HG03432 (cell line): Measurements from ENCODE around the gene CLEC11A.
"Not testable (repeated sequence)": the region's sequence is repeated elsewhere in the genome, so short reads cannot be mapped to it uniquely, and the experiment has no call there.

ENCODE experiments used
- ATAC-seq: cut with Tn5 transposase; IDR thresholded peaks from one replicate; pipeline ENCODE4 v1.9.1; 2021; ENCODE audit warnings: mild to moderate bottlenecking, moderate library complexity; ENCODE audit not compliant: unreplicated experiment

The CLEC11A gene

DNA sequence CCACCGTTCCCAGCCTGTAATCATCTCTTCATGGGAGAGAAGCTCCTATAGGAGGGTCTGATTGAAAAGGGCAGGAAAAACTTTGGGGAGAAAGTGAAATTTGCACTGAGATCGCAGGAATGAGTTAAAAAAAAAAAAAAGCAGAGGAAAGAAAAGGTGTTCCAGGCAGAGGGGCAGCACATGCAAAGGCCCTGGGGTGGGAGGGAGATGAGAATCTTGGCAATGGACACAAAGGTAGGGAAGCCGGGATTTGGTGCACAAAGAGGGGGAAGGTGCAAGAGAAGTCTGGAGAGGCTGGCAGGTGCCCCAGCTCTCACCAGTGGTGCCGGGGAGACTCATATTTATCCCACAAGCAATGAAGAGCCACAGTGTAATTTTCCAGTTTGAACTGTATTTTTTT lies 30.7 kb downstream of the CLEC11A start:
- ATAC-seq = no peak

DNA sequence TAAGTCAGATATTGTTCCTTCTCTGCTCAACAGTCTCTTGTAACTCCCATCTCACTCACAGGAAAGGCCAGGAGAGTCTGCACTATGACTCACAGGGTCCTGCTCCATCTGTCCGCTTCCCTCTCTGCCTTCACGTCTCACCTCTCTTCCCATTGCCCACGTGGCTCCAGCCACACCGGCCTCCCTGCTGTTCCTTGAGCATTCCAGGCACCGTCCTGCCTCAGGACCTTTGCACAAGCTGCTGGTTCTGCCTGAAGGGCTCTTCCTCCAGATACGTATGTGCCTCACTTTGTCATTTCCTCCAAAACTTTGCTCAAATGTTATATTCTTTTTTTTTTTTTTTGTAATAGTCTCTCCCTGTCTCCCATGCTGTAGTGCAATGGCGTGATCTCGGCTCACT lies 33.1 kb downstream of the CLEC11A start:
- ATAC-seq = not testable (repeated sequence)

DNA sequence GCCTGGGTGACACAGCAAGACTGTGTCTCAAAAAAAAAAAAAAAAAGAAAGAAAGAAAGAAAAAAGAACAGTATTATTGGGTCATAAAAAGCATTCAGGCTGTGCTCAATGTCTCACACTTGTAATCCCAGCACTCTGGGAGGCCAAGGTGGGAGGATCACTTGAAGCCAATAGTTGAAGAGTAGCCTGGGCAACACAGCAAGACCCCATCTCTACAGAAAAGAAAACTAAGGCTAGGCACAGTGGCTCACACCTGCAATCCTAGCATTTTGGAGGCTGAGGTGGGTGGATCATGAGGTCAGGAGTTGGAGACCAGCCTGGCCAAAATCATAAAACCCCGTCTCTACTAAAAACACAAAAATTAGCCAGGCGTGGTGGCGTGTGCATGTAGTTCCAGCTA lies 34.5 kb downstream of the CLEC11A start:
- ATAC-seq = not testable (repeated sequence)

DNA sequence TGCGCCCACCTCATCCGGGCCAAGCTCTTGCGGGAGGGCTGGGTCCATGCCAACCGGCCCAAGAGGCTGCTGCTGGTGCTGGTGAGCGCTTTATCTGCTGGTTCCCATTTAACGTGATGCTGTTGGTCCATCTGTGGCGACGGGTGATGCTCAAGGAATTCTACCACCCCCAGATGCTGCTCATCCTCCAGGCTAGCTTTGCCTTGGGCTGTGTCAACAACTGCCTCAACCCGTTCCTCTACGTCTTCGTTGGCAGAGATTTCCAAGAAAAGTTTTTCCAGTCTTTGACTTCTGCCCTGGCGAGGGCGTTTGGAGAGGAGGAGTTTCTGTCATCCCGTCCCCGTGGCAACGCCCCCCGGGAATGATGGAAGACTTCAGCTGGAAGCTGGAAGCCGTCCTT lies 35.9 kb downstream of the CLEC11A start:
- ATAC-seq = not testable (repeated sequence)

DNA sequence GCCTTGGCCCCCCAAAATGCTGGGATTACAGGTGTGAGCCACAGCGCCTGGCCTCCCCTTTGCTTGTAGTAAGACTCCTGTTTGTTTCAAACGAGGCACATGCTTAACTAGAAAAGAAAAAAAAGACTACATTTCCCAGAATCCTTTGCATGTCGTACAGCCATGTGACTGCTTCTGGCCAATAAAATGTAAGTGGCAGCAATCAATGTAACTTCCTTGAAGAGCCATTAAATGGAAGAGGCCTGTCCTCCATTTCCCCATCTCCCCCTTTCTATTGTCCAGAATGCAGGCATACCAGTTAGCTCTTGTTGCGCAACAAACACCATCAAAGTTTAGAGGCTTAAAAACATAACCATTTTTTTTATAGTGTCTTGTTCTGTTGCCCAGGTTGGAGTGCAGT lies 36.7 kb downstream of the CLEC11A start:
- no peak for ATAC-seq

DNA sequence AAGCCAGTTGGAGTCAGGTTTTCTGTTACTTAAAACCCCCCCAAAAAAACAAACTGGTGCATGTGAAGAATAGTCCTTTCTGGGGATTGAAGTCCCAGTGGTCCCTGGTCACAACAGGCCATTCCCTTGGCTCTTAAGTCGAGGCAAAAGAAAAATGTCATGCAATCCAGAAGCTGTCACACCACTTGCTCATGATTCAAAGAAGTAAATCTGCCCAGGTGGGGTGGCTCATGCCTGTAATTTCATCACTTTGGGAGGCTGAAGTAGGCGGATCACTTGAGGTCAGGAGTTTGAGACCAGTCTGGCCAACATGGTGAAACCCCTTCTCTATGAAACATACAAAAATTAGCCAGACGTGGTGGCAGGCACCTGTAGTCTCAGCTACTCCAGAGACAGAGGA lies 38.3 kb downstream of the CLEC11A start:
- not testable (repeated sequence) for ATAC-seq

DNA sequence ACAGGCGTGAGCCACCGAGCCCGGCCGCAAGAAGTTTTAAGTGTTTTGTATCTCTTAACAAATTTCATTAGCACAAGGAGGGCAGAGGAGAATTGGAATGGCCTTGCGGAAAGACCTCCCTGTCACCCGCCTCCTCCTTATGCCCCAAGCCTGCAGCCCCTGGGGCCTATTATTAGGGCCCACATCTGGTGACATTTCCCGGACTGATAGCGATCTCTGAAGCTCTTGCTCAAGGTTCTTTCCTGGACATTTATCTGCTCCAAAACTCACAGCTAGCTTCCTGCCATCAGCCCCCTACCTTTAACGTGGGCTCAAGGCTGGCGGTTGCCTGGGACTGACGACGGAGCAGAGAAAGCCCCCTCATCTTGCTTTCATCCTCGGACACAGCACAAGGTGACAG lies 40.4 kb downstream of the CLEC11A start:
- not testable (repeated sequence) for ATAC-seq

DNA sequence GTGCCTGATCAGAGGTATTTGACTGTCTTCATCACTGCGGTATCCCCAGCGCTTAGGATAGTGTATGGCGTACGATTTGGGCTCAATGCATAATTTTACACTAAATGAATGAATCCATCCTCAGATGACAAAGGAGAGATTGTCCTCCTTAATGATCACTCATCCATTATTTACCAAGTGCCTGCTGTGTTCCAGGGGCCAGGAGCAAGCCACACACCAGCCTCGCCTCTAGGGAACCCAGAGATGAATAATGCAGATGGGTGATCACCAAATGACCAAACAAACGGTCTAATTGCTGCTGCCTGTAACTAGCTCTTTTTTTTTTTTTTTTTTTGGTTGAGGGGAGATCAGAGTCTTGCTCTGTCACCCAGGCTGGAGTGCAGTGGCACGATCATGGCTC lies 41.2 kb downstream of the CLEC11A start:
- no peak for ATAC-seq

DNA sequence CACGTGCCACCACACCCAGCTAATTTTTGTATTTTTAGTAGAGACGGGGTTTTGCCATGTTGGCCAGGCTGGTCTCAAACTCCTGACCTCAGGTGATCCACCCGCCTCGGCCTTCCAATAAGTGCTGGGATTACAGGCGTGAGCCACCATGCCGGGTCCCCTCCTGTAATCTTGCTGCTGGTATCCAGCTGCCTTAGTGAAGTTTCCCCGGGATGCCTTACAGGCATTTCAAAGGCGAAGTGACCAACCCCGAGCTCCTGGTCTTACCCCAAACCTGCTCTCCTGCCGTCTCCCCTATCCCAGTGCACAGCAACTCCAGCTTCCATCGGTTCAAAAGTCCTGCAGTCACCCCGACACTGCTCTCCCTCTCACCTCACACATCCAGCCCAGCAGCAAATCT lies 43.6 kb downstream of the CLEC11A start:
- ATAC-seq = not testable (repeated sequence)

DNA sequence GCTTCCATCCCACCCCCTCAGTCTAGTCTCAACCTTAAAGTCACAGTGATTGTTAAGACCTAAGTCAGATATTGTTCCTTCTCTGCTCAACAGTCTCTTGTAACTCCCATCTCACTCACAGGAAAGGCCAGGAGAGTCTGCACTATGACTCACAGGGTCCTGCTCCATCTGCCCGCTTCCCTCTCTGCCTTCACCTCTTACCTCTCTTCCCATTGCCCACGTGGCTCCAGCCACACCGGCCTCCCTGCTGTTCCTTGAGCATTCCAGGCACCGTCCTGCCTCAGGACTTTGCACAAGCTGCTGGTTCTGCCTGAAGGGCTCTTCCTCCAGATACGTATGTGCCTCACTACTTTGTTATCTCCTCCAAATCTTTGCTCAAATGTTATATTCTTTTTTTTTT lies 44.1 kb downstream of the CLEC11A start:
- not testable (repeated sequence) for ATAC-seq

DNA sequence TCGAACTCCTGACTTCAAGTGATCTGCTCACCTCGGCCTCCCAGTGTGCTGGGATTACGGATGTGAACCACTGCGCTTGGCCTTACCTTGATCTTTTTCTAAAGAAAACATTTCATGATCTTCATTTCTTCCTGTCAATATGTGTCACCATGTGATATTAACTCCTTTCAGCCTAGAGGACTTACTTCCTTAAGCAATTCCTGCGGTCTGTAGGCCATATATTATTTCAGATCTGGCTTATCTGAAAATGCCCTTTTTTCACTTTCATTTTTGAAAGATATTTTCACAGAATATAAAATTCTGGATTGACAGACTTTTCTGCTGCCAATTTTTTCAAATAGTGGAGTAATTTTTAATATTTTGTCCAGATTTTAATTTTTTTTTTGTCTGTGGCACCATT lies 45.1 kb downstream of the CLEC11A start:
- no peak for ATAC-seq

DNA sequence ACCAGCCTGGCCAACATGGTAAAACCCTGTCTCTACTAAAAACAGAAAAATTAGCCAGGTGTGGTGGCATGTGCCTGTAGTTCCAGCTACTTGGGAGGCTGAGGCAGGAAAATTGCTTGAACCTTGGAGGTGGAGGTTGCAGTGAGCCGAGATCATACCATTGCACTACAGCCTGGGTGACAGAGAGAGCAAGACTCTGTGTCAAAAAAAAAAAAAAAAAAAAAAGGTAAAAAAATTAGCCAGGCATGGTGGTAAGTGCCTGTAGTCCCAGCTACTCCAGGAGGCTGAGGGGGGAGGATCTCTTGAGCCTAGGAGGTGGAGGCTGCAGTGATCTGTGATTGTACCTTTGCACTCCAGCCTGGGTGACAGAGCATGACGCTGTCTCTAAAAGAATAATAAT lies 47.0 kb downstream of the CLEC11A start, which contains the start of gene GPR32:
GPR32 (plus strand) TSS at position 301 of the 400 bp plus-strand sequence. CDS start 137 bp downstream, outside the sequence.
- ATAC-seq = not testable (repeated sequence)

DNA sequence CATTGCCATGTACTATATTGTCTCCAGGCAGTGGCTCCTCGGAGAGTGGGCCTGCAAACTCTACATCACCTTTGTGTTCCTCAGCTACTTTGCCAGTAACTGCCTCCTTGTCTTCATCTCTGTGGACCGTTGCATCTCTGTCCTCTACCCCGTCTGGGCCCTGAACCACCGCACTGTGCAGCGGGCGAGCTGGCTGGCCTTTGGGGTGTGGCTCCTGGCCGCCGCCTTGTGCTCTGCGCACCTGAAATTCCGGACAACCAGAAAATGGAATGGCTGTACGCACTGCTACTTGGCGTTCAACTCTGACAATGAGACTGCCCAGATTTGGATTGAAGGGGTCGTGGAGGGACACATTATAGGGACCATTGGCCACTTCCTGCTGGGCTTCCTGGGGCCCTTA lies 47.7 kb downstream of the CLEC11A start:
- no peak for ATAC-seq

DNA sequence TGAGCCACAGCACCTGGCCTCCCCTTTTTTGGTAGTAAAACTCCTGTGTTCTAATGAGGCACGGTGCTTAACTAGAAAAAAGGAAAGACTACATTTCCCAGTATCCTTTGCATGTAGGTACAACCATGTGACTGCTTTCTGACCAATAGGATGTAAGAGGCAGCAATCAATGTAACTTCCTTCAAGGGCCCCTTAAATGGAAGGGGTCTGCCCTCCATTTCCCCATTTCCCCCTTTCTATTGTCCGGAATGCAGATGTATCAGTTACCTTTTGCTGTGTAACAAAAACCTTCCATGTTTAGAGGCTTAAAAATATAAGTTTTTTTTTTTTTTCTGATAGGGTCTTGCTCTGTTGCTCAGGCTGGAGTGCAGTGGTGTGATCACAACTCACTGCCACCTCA lies 49.3 kb downstream of the CLEC11A start:
- ATAC-seq = no peak

DNA sequence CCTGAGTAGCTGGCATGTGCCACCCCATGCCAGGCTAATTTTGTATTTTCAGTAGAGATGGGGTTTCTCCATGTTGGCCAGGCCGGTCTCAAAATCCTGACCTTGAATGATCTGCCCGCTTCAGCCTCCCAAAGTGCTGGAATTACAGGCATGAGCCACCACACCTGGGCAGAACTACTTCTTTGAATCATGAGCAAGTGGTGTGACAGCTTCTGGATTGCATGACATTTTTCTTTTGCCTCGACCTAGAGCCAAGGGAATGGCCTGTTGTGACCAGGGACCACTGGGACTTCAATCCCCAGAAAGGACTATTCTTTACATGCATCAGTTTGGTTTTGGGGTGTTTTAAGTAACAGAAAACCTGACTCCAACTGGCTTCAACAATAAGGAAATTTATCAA lies 49.7 kb downstream of the CLEC11A start:
- ATAC-seq = not testable (repeated sequence)

DNA sequence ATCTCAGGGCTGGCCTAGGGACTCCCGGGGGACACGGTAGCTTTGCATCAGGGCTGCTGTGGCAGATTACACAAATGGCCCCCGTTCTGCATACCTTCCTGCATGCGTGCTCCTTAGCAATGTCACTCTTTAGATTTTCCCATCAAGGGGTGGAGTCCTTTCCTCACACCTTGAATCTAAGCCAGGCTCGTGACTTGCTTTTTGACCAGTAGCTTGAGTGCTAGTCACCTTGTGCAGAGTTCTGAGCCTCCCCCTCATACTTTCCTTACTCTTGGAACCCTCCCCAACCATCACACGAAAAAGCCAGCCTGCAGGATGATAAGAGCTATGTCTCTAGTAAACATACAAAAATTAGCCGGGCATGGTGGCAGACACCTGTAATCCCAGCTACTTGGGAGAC lies 50.3 kb downstream of the CLEC11A start:
- not testable (repeated sequence) for ATAC-seq
